T-helper 1 cell (primary cell): ENCODE measurements around the gene PTCD3.

ENCODE experiments used
- DNase-seq, 5 donors: peaks; one replicate each; pipeline ENCODE4 v3.0.0-alpha.2; 2012 to 2020

PTCD3 gene

DNA sequence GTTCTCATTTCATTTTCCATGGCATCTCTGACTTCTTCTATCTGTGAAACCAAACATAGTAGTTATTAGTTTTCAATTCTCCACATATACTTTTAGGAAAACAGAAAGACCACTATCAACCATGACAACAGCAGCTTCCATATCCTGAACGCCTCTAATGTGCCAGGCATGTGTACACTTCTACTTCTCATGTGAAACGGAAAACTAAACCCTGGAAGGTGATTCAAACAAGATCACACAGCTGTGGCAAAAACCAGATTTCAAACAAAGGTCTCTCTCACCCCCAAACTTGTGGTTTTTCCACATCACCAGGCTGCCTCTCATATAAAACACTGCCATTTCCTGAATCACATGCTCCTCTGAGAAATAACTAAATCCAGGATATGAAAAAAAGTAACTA lies 41.8 kb downstream of the PTCD3 start:
- DNase-seq = no peak

DNA sequence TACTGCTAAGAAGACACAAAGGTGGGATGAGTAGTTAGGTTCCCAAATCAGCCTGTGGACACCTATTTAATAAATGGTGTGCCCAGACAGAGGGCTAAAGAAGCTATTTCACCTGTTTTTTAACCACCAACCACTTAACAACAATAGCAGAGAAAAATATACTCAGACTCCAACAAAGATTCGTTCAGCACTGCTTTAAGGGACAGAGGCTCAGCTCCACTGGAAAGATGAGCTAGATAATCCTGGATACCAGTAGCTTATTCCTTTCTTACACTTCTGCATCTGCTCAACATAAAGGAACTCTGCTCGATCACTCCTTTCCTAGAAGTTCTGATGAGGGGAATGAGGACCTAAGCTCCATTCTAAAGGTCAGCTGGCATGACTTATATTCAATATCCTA lies 44.5 kb downstream of the PTCD3 start:
- DNase-seq = no peak

DNA sequence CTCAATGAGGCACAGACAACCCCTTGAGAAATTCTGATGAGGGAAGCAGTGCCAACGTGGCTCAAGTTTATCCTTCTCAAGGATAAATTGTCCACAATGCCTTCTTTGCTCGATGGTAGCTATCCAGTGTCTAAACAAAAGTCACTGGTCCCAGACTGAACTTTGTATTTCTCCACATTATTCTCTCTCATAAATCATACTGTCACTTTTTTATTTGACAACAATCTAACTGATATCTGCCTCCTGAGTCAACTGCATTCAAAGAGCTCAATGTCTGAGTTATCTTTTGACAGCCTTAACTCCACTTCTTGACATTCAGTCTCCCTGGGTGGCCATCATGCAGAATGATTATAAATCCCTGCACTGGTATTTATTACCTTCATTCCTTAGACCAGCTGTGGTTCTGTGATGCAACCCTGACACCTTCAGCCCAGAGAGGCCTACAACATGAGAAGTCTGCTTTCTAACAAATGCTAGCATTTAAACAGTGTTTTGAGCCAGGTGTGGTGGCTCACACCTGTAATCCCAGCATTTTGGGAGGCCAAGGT lies 51.0 kb downstream of the PTCD3 start:
- DNase-seq = no peak

DNA sequence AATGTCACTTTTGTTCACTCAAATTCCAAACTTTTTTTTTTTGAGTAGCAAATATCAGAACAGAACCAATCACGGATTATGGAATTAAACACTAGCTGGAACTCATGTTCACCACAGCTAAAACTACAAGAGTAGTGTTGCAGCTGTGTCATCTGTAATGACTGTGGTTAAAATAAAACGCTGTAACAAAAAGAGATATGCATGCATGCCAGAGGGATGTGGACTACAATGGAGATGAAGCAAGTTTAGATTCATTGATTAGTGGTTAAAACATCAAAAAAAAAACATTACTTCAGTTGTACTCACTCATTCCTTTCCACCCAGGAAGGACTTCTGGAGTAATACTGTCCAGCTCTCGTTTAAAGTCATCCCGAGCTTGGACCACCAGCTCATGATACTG lies 52.3 kb downstream of the PTCD3 start:
- no peak for DNase-seq

DNA sequence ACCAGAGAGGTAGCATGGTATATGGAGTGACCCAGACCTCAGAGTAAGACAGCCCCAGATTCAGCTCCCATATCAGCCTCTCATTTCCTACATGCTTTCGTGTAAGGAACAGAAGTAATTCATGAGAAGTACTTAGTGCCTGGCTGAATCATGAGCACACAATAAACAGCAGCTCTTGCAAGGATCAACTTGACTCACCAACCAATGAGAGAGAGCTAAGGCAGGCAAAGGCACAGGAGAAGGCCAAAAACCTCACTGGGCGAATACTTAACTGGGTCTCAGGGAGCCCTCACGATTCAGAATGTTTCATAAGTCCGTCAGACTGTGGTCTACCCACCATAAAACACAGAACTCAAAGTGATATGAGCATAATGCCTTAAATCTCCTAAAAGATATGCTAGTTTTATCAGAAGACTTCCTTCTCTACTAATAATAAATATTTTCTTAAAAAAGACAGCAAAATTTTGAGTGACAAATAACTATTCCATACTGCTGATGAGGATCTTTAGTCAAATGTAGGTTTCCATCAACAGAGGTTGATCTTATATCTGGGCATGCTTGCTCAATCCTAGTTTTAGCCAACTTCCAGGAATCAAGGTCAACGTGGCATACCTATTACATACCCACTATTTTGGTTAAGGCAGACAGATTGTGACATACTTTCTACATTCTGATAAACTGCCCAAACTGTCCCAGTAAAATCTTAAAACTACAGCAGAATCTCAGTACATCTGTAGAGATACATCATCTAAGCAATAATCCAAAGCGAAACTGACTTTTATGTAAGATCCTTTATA lies 54.3 kb downstream of the PTCD3 start:
- DNase-seq = no peak

DNA sequence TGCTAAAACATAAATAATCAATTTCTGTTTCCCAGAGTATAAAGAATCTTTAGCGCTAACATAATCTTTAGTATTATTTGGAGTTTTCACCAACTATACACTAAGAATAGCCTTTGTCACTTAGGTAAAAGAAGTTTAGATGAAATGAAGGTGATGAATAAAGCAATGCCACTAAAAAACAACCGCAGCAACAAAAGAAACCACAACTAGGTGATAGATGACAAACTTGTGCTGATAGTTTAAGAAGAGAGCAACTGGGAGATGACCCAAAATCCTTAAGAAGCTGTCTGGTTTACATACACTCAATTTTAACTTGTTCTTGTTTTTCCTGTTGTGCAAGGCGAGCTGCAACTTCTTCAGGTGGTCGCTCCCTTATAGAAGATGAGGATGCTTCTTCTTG lies 64.4 kb downstream of the PTCD3 start:
- DNase-seq = no peak

DNA sequence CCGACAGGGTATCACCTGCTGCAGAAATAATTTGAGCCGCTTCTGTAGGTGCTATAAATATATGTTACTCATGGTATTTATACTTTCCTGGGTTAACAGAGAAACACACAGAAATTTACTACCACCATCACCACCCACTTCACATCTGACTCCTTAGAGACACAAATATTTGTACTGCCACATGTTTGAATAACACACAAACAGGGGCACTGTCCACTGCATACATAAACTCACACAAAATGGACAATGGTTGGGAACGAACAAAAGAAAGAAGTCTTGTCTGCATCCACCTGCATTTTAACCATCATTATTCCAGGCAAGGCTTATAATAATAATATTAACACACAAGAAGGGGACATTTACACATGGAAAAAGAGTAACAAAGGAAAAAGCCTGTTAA lies 65.3 kb downstream of the PTCD3 start:
- no peak for DNase-seq

DNA sequence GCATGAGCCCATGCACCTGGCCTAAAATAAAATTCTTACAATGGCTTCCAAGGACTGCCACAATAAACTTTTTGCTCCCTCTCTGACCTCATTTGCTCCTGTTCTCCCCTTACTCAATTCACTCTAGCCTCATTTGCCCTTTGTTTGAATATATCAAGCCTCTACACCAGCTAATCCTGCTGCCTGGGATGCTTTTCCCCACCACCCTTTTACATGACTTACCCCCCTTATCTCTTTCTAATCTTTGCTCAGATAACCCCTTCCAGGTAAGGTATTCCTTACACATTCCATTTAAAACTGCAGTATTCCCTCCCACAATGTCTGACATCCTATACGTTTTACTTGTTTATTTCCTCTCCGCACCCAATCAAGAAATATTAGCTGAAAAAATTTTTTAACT lies 66.6 kb downstream of the PTCD3 start:
- DNase-seq = no peak

DNA sequence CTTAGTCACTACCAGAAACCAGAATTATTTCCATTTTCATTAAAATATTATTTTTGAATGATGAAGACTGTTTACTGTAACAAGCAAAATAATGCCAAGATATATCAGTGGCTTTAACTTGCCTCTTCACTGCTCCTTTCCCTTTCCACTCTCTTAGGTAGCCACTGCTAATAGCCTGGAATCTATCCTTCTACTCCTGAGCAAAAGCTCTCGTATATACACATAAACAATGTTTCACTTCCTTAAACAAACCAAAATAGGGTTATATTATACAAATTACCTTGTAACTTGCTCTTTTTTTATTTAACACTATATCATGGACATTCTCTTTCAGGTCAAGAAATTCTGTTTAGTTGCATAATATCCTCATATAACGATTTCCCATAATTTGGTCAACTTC lies 68.4 kb downstream of the PTCD3 start:
- no peak for DNase-seq

DNA sequence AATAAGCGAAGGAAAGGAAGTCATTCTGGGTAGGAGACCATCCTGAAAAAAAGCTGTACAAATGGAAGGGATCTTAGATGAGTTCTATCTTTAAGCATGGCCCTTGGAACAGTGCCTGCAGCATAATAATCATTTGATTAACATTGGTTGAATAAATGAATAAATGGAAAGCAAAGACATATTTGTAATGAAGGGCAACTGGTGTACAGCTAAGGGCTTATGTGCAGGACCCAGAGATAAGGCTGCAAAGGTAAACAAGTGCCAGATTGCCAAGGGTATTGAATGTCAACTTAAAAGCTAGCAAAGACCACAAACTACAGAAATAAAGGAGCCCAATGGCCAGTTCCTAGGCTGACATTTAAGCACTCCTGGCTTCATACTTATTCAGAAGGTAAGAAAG lies 69.8 kb downstream of the PTCD3 start:
- no peak for DNase-seq

DNA sequence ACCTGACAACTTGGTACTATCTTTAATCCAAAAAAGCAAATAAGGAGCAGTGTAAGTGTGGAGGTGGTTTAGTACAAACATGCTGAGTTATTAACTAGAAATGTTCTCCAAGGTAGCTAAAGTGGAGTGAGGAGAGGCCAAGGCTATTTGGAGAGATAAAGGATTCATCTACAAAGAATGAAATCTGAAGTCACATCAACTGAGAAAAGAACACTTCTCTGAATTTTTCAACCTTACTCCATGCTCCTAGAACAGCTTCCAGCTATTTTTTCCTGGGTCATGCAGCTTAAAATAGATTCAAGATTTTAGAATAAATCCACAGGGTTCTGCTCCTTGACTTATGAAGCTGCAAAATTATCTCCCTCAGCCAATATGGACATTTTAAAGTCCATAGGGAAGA lies 70.6 kb downstream of the PTCD3 start:
- DNase-seq = no peak

DNA sequence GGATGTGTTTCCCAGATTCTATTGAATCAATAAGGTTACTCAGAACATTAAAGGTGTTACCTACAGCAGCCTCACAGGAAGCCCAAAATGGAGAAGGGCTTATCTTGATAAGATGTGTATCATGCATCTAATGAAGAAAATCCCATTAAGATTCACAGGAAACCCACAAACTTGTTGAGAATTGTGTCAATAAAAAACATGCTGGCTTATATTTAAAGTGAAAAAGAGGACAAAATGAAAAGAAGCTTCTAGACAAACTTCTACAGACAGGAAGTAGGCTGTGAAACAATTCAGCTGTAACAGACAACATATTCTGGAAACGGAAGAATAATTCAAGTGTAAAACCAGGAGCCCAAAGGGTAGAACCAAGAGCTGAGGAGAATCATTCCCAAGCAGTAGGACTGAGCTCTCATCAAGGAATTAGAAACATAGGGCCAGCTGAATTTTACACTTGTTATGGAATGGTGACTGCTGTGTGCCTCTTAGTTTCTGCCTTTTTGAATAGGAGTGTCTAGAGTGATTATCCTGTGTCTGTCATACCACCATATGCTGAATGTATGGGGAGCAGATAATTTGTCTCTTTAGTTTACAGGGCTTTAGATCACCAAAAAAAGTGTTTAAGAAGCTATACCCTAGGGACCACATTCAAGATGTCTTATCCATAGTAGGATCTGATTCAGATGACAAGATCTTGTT lies 79.6 kb downstream of the PTCD3 start:
- peak in 1 of 5 donors; percentile 61 for DNase-seq

DNA sequence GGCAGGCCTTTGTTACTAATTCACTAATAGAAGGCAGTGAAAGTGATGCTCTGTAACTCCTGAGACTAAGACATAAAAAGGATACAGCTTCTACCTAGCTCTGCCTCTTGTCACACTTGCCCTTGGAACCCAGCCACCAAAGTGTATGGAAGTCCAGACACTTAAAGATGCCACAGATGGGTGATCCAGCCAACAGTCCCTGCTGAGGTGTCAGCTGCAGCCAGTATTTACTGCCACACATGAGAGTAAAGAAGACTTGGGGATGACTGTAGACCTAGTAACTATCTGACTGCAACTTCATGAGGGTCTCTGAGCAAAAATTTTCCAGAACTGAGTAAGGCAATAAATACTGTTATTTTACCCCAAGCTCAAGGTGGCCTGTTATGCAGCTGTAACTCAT lies 80.4 kb downstream of the PTCD3 start:
- peak in 1 of 5 donors; percentile 11 for DNase-seq

DNA sequence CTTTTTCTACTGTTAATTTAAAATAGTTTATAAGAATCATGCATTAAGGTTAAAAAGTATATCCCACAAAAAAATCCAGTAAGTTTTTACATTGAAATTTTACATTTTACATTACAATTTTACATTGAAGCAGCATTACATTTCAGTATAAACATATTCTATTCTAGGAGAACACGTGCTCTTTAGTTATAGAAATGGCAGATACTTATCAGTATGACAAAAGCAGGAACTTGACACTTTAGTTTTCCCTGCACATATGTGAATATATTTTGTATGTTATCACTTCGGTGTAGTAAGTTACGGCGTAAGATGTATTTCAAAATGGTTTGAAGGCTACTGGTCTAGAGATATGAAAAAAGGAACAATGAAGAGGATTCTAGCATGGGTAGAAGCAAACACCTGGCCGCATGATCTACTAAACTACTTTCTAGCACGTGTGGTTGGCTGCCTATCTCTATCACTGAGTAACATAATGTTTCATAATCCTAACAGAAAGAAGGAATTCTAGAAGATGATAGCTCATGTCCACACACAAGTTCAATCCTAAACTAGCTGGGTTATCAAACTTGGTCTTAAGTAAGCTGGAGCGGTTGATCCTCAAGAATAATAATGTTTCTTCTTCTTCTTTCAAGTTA lies 83.9 kb downstream of the PTCD3 start:
- no peak for DNase-seq
